Keratinocyte (primary cell): ENCODE data around the gene FAM3B. TPM values are rescaled to one million over a fixed set of nuclear protein-coding genes. Genes with fewer than 3 reads are reported as not detected.

Experiments
- DNase-seq: peaks from one replicate; pipeline ENCODE4 v3.0.0-alpha.2; 2011; ENCODE audit warnings: low read depth, missing footprints, low spot score
- FAIRE-seq: peaks from 2 replicates; lab custom pipeline; 2011; peaks lifted over from hg19 to GRCh38; lab: Jason Lieb, UNC
- H2AFZ ChIP-seq: 2 replicates; pipeline ENCODE4 v1.6.0; 2012; ENCODE audit warnings: low read length, control low read depth, inconsistent platforms; ENCODE audit not compliant: control insufficient read depth
- H3K27ac ChIP-seq: 2 replicates; pipeline ENCODE4 v1.5.1; 2011; ENCODE audit warnings: low read length; ENCODE audit not compliant: control insufficient read depth, insufficient read depth
- H3K27me3 ChIP-seq: 3 replicates; pipeline ENCODE4 v1.6.0; 2011; ENCODE audit warnings: low read length; ENCODE audit not compliant: control insufficient read depth, insufficient read depth; ENCODE audit errors: extremely low read depth
- H3K36me3 ChIP-seq, 2 experiments: 2 replicates in 1 of 2; 3 replicates in 1 of 2; pipeline ENCODE4 v1.5.1; 2011; ENCODE audit warnings: low read length in 2 of 2, mild to moderate bottlenecking in 1 of 2; ENCODE audit not compliant: control insufficient read depth in 2 of 2, insufficient read depth in 2 of 2; ENCODE audit errors: extremely low read depth in 1 of 2
- H3K4me1 ChIP-seq: 3 replicates; pipeline ENCODE4 v1.5.1; 2011; ENCODE audit warnings: low read length; ENCODE audit not compliant: control insufficient read depth, insufficient read depth; ENCODE audit errors: extremely low read depth
- H3K4me2 ChIP-seq: 3 replicates; pipeline ENCODE4 v1.6.0; 2011; ENCODE audit warnings: low read depth, low read length; ENCODE audit not compliant: control insufficient read depth, insufficient read depth; ENCODE audit errors: extremely low read depth
- H3K4me3 ChIP-seq, 3 experiments: fragments of 200-600 bp in 1 of 3; sonication (generic) in 1 of 3; 2 replicates in 2 of 3; 3 replicates in 1 of 3; pipeline ENCODE4 v1.5.1; 2011 to 2016; ENCODE audit warnings: low read length in 3 of 3, mild to moderate bottlenecking in 3 of 3, control low read depth in 2 of 3, inconsistent platforms in 1 of 3, low read depth in 1 of 3, mixed read lengths in 1 of 3, mixed run types in 1 of 3, moderate library complexity in 1 of 3; ENCODE audit not compliant: control insufficient read depth in 2 of 3, insufficient read depth in 2 of 3; ENCODE audit errors: extremely low read depth in 1 of 3
- H3K79me2 ChIP-seq: 2 replicates; pipeline ENCODE4 v1.6.0; 2012; ENCODE audit warnings: low read length; ENCODE audit not compliant: control insufficient read depth, insufficient read depth
- H3K9ac ChIP-seq: 3 replicates; pipeline ENCODE4 v1.6.0; 2011; ENCODE audit warnings: low read length; ENCODE audit not compliant: control insufficient read depth, insufficient read depth; ENCODE audit errors: extremely low read depth
- H3K9me1 ChIP-seq: 3 replicates; pipeline ENCODE4 v1.6.0; 2011; ENCODE audit warnings: low read length; ENCODE audit not compliant: control insufficient read depth, insufficient read depth; ENCODE audit errors: extremely low read depth
- H3K9me3 ChIP-seq: 2 replicates; pipeline ENCODE4 v1.5.1; 2012; ENCODE audit warnings: low read depth, low read length; ENCODE audit not compliant: control insufficient read depth
- H4K20me1 ChIP-seq: 3 replicates; pipeline ENCODE4 v1.6.0; 2011; ENCODE audit warnings: low read length; ENCODE audit not compliant: control insufficient read depth, insufficient read depth; ENCODE audit errors: extremely low read depth
- EZH2 ChIP-seq: IDR thresholded peaks from one replicate; pipeline ENCODE4 v1.6.1; 2012; ENCODE audit warnings: inconsistent platforms, mild to moderate bottlenecking, low read length, moderate library complexity
- dilution Hi-C: fragments of 300-500 bp; cut with MboI; formaldehyde crosslinking; loops from one replicate; pipeline ENCODE4 v1.7.0; 2020; ENCODE audit warnings: low sequenced_read_pairs; ENCODE audit not compliant: extremely low pct_ligation_motif_present
- polyA plus RNA-seq, 5 experiments: library from polyadenylated mRNA; depleted of rRNA in 3 of 5; stranded (reverse) in 3 of 5; stranded (forward) in 1 of 5; unstranded in 1 of 5; fragments of >200 nt; gene quantifications; 1 replicate in 1 of 5; 2 replicates in 3 of 5; 3 replicates in 1 of 5; pipeline versions ENCODE4 v1.2.1 to v1.2.3, GENCODE V29; 2011 to 2012; ENCODE audit warnings: missing spikeins in 2 of 5, low read depth in 1 of 5, low replicate concordance in 1 of 5
- TF ChIP-seq, protein P1 (sequence below), 3 experiments: IDR thresholded peaks in 1 of 3; conservative IDR thresholded peaks in 1 of 3; optimal IDR thresholded peaks in 1 of 3; 2 replicates in 2 of 3; 3 replicates in 1 of 3; pipeline versions ENCODE3 to v1.5.1; 2011; ENCODE audit warnings: low read length in 3 of 3, mild to moderate bottlenecking in 3 of 3, moderate library complexity in 2 of 3, control low read depth in 1 of 3, inconsistent platforms in 1 of 3; ENCODE audit not compliant: insufficient read depth in 2 of 3; ENCODE audit errors: extremely low read depth in 1 of 3

FAM3B gene
- polyA plus RNA-seq, 1 donor (not counting 4 experiments of a cell fraction or from before 2014, with no cell fraction given) = not detected

DNA sequence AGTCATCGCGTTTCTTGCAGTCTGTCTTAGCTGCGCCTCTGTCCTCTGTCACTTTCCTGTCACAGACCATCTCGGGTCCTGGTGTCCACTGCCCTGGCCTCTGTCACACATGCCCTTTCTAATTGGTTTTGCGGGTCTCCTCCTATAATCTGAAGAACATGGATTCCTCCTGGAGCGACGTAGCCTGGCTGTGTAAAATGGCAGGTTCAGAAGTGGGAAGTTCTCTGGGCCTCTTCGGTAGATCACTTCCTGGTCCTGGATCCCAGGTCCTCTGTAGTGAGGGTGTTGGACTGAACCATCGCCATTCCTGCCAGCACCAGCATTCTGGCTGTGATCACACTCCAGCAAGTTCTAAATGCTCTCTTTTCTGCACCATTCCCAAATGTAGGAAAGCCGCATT, 857 bp downstream of the FAM3B start:
- H3K36me3 ChIP-seq = no peaks in the 10 kb centered on the region
- H3K4me1 ChIP-seq = no peaks in the 10 kb centered on the region
- no peak overlapping the region for H3K4me3 ChIP-seq
- DNase-seq = no peak
- H2AFZ ChIP-seq = no peak overlapping the region
- no peaks in the 10 kb centered on the region for H3K9me3 ChIP-seq
- dilution Hi-C loops = no loop called here
- no peak overlapping the region for H3K27ac ChIP-seq
- H3K27me3 ChIP-seq = peaks cover 51% of the 10 kb centered on the region
- H3K9me1 ChIP-seq = no peaks in the 10 kb centered on the region
- no peaks in the 10 kb centered on the region for H4K20me1 ChIP-seq
- TF ChIP-seq EZH2 = peak; percentile 24
- TF ChIP-seq, protein P1, sequence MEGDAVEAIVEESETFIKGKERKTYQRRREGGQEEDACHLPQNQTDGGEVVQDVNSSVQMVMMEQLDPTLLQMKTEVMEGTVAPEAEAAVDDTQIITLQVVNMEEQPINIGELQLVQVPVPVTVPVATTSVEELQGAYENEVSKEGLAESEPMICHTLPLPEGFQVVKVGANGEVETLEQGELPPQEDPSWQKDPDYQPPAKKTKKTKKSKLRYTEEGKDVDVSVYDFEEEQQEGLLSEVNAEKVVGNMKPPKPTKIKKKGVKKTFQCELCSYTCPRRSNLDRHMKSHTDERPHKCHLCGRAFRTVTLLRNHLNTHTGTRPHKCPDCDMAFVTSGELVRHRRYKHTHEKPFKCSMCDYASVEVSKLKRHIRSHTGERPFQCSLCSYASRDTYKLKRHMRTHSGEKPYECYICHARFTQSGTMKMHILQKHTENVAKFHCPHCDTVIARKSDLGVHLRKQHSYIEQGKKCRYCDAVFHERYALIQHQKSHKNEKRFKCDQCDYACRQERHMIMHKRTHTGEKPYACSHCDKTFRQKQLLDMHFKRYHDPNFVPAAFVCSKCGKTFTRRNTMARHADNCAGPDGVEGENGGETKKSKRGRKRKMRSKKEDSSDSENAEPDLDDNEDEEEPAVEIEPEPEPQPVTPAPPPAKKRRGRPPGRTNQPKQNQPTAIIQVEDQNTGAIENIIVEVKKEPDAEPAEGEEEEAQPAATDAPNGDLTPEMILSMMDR (optimal IDR thresholded peaks at IDR 0.05 in 1 of 3, IDR thresholded peaks at IDR 0.05 in 1 of 3, conservative IDR thresholded peaks at IDR 0.05 in 1 of 3; ENCODE audit: extremely low read depth in 1 of 3, insufficient read depth in 2 of 3, low read length in 3 of 3) = no peak
- H3K79me2 ChIP-seq = no peaks in the 10 kb centered on the region
- FAIRE-seq = no peak
- no peak overlapping the region for H3K4me2 ChIP-seq
- no peak overlapping the region for H3K9ac ChIP-seq

DNA sequence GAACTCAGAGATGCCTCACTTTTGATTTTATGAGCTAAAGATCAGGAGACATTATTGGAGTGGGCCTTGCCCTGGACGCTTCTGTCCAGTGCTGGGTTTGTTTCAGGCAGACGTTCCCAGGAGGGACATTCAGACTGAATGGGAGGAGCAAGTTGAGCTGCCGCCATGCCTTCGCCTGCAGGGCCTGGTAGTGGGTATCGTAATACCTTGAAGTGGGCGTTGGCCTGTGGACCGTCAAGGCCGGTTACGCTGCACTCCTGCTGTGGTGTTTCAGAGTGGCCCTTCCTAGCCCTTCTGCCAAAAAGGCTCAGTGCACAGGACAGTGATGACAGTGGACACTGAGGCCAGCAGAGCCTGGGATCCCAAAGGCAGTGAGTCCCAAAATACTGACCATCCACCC, 1.6 kb downstream of the FAM3B start:
- Histone ChIP-seq H3K9me1 (no peaks in the 10 kb centered on the region), H2AFZ (no peak overlapping the region), H3K9me3 (no peaks in the 10 kb centered on the region), H3K79me2 (no peaks in the 10 kb centered on the region), H3K36me3 (no peaks in the 10 kb centered on the region), H3K4me2 (no peak overlapping the region), H3K4me3 (no peak overlapping the region), H3K9ac (no peak overlapping the region), H4K20me1 (no peaks in the 10 kb centered on the region), H3K27ac (no peak overlapping the region), H3K4me1 (no peaks in the 10 kb centered on the region), H3K27me3 (peaks cover 54% of the 10 kb centered on the region)
- DNase-seq (no peak), FAIRE-seq (no peak)
- dilution Hi-C loops = no loop called here
- TF ChIP-seq EZH2 = no peak

DNA sequence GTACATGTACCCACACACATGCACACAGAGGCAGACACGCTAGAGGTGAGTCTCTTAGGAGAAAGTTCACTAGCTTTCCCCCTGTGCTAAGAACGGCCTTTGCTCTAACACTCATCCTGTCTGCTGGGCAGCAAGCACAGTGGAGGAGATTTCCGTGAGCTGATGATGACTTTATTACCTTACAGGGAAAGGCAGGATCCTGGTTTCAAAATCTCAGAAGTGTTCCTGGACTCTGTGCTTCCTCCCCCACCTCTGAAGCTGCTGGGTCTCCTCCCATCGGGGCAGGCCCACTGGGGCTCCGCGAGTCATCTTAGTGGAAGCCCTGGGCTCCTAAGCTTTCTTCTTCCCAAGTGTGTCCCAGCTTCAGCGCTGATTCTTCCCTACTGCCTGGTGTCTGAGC, 2.7 kb downstream of the FAM3B start:
- DNase-seq = no peak
- FAIRE-seq = no peak

More for the DNA sequence above, 2.7 kb downstream of the FAM3B start:
- no peaks in the 10 kb centered on the region for H3K9me3 ChIP-seq
- H3K27me3 ChIP-seq = peaks cover 57% of the 10 kb centered on the region
- no peaks in the 10 kb centered on the region for H4K20me1 ChIP-seq
- H3K9ac ChIP-seq = no peak overlapping the region
- H3K4me2 ChIP-seq = no peak overlapping the region
- no peak overlapping the region for H2AFZ ChIP-seq
- H3K9me1 ChIP-seq = no peaks in the 10 kb centered on the region
- H3K4me1 ChIP-seq = no peaks in the 10 kb centered on the region
- dilution Hi-C loops = no loop called here
- H3K4me3 ChIP-seq = no peak overlapping the region
- no peaks in the 10 kb centered on the region for H3K79me2 ChIP-seq
- no peak for TF ChIP-seq EZH2
- no peaks in the 10 kb centered on the region for H3K36me3 ChIP-seq
- no peak overlapping the region for H3K27ac ChIP-seq
